HG03575 (cell line): ENCODE data around the gene LETM1.

ENCODE experiments used
- ATAC-seq: cut with Tn5 transposase; IDR thresholded peaks from one replicate; pipeline ENCODE4 v1.9.1; 2021; ENCODE audit not compliant: unreplicated experiment, insufficient number of reproducible peaks, low FRiP score; ENCODE audit errors: extremely low read depth

LETM1 gene

DNA sequence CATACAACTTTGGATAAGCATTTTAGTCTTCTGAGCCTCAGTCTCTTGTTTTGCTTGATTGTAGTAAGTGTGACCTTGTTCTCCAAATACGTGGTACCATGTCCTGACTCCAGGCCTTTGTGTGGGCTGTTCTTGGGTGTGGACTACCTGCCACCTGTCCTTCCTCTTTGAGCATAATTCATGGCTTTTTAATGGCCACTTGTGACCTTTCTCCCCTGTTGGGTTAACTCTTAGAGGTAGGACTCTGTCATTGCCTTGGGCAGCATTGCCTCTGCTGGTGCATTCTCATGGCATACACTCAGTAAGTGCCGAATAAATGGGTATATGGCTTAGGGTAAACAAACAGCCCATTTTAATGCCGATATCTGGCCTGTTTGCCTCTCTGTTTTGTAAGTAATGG lies 18.2 kb upstream of the LETM1 start:
- ATAC-seq = no peak

DNA sequence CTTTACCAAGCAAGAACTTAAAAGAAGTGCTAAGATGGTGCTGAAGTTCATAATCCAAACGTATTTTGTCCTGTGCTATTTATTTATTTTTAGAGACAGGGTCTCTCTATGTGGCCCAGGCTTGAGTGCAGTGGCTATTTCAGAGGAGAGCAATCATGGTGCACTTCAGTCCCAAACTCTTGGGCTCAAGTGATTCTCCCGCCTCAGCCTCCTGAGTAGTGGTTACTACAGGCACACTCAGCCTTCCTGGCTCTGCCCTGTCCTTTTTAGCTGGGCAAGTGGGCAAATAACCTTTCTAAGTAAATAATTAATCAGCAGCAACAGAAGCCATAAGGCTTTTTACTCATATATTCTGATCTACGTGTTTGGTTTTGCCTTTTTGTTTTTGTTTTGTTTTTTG lies 17.8 kb upstream of the LETM1 start:
- no peak for ATAC-seq

DNA sequence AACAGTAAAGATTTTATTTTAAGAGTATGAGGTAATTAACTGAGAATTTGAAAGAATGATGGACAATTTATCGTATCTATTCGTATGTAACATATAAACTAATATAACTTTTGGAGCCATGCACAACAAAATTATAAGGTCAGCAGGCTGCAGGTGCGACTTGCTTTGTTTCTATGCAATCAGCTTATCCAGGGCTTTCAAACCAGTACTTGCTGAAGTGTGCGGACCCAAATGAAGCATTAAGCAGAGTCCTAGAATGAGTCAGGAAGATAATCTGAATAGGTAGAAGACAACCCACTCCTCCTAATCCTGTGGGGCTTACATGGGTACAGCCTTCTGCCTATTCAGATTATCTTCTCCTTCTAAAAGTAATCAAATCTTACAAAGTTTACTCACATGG lies 17.3 kb upstream of the LETM1 start:
- ATAC-seq = no peak

DNA sequence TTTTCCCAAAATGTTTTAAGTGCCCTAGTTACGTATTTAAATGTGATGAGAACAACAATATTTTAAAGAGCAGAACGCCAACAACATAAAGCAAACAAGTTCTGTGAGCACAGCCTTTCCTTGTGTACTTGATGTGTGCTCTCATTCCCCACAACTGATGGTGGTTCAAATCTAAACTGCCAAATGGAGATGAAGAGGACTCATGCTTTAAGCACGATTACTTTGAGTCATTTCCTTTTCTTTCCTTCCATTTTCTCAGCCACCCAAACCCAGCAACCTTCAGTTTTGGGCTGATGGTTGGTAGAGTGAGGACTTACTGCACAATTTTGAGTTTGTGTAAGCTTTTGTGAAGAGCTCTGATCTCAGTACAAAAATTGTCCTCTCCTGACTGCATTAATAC lies 16.9 kb upstream of the LETM1 start:
- no peak for ATAC-seq

DNA sequence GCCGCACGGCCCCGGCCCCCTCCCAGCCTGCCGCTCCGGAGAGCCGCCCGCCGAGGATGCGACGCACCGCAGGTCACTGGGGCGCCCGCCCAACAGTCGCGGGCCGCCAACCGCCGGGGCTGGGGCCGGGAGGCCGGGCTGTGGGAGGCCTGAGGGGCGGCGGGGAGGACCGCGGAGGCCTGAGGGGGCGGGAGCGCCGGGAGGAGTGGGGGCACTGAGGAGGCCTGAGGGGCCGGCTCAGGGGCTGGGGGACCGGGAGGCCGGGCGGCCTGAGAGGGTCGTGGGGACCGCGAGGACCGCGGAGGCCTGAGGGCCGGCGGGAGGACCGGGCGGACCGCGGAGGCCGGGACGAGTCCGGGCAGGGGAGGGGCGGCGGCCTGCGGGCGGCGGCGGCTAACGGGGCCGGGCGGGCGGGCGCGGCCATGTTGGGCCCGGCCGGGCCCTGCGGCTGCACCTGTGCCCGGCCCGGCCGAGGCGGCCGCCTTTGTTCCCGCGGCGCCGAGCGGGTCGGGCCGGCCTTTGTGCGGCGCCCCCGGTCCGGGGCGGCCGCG lies 15.6 kb upstream of the LETM1 start:
- no peak for ATAC-seq

DNA sequence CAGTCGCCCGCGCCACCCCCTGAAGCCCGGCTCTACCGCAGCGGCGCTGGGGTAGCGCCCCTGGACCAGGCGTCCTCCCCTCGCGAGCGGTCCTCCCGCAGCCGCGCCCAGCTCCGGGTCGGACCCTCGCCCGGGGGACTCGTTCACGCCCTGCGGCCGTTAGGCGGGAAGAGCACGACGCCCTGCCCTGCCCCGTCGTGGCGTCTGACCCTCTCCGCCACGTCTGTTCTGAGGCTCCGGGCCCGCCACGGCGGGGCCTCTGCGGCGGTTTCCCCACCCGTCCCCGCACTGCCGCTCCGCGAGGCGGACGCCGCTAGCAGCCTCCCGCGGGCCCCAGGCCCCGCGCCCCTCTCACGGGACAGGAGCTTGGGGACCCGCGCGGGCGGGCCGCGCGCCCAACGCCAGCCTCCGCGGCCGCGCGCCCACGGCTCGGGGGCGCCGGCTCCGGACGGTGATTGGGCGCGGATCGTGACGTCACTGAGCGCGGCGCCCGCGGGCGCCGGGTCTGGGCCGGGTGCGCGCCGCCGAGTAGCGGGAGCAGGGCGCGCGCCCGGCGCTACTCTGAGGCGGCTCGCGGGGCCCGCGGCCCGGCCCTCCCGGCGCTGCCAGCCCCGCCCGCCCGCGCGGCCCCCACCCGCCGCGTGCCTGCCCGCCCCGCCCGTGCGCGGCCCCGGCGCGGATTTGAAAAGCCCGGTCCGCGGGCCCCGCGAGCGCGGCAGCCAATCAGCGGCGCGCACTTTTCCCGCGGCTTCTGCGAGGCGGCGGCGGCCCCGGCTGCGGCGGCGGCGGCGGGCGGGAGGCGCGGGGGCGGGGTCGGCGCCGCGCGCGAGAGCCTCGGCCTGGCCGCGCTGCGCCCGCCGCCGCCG lies 14.9 kb upstream of the LETM1 start, which contains the start of gene NSD2:
Gene NSD2, plus strand, starts transcription at position 816 of the 866 bp plus-strand sequence. CDS start 29,262 bp downstream, outside the sequence.
- no peak for ATAC-seq

DNA sequence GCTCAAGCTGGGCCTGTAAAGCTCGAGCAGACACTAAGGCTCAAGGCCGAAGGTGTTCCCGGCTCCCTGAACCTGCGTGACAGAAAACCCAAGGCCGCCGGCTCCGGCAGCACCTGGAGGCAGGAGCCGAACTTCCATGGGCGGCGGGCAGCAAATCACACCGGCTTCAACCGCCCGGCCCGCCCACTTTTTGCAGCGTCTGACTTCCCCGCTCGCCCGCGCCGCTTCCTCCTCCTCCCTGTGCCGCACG lies 14.3 kb upstream of the LETM1 start:
- ATAC-seq = no peak

DNA sequence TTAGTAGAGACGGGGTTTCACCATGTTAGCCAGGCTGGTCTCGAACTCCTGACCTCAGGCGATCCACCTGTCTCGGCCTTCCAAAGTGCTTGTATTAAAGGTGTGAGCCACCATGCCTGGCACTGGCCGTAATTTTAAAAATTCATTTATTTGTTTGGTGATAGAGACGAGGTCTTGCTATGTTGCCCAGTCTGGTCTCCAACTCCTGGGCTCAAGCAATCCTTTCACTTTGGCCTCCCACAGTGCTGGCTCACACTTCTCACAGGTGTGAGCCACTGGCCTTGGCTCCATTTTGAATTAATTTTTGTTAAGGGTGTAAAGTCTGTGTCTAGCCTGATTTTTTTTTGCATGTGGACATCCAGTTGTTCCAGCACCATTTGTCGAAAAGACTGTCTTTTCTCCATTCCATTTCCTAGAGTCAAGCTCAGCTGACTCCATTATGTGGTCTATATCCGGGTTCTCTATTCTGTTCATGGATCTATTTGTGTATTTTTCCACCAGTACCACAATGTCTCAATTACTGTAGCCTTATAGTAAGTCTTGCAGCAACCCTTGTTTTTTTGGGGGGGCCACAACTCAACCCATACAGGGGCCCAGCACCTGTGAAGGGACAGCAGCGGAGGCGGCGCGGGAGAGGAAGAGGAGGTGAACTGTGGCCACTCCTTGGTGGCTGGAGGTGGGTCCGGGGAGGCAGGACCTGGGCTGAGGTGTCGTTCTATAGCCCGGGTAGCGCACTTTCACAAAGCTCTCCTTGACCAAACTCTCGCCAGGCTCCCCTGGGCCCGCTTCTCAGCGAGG lies 13.8 kb upstream of the LETM1 start:
- ATAC-seq = no peak

DNA sequence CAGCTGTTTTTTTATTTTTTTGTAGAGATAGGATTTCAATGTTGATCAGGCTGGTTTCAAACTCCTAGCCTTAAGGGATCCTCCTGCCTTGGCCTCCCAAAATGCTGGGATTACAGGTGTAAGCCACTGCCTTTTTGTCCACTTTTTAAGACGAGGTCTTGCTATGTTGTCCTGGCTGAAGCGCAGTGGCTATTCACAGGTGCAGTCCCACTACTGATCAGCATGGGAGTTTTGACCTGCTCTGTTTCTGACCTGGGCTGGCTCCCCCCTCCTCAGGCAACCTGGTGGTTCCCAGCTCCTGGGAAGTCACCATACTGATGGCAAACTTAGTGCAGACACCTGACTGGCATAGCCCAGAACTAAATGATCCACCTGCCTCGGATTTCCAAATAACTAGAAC lies 13.0 kb upstream of the LETM1 start:
- no peak for ATAC-seq

DNA sequence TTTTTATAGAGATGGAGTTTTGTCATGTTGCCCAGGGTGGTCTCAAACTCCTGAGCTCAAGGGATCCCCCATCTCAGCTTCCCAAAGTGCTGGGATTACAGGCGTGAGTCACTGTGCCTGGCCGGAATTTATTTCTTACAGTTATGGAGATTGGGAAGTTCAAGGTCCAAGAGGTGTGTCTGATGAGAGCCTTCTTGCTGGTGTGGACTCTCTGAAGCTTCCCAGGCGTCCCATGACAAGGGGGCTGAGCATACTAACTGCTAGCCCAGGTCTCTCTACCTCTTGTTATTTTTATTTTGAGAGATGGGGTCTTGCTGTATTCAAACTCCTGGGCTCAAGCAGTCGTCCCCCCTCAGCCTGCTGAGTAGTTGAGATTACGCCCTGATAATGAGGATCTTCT lies 12.3 kb upstream of the LETM1 start:
- ATAC-seq = no peak

DNA sequence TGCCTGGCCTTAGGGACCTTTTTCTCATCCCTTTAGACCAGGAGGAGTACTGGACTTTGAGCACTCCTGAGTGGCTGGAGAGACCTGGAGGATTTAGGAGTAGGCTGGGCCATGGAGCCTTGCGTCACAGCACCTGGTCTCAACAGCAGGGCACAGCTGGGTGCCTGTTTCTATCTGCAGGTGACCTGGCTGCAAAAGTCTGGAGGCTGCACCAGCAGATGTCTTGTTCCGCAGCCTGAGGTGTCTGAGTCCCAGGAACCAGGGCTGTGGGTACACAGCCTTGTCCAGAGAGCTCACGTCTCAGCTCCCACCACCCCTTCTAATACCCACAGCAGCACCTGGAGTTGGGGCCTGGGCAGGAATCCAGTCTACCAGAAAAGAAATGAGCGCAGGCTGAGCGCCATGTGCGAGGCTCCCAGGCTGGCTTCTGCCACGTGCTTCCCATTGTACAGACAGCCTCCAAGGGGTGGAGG lies 10.3 kb upstream of the LETM1 start:
- ATAC-seq = no peak

DNA sequence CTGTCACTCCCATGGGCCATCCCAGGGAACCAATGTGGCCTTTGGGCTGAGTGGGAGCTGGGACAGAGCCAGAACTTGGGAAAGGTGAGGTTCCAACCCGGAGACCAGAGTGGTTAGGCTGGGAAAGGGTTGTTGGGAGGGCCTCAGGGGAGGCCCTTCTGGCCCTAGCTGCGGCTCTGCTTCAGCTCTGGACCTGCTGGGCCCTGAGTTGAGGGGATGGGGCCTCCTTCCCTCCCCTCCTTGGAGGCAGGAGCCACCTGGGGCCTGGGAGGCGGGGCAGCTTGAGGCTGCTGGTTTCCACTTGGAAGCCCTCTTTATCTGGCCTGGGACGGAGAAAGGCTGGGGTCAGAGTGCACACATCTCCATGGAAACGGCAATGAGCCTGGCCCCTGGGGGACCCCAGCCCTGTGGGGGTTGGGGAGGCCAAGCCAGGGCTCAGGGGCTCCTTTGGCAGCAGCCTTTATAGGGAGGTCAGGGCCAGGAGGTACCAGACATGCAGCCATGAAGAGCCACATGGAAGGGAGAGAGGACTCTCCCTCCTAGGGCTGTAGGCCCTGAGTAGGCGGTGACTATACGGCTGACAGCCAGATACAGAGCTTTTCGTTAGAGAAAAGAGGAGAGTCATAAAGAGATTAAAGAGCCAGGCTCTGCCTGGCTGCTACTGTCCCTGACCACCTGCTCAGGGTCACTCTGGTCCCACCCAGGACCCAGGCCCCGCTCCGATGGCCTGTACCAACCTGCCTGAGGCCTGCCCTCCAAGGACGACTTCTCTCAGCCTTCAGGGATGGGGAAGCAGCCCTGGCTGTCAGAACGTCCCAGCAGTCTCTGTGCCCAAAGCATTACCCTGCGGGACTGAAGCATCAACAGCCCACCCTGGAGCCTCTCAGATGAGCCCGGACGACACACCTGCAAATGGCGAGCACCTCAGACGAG lies 8.4 kb upstream of the LETM1 start:
- ATAC-seq = no peak

DNA sequence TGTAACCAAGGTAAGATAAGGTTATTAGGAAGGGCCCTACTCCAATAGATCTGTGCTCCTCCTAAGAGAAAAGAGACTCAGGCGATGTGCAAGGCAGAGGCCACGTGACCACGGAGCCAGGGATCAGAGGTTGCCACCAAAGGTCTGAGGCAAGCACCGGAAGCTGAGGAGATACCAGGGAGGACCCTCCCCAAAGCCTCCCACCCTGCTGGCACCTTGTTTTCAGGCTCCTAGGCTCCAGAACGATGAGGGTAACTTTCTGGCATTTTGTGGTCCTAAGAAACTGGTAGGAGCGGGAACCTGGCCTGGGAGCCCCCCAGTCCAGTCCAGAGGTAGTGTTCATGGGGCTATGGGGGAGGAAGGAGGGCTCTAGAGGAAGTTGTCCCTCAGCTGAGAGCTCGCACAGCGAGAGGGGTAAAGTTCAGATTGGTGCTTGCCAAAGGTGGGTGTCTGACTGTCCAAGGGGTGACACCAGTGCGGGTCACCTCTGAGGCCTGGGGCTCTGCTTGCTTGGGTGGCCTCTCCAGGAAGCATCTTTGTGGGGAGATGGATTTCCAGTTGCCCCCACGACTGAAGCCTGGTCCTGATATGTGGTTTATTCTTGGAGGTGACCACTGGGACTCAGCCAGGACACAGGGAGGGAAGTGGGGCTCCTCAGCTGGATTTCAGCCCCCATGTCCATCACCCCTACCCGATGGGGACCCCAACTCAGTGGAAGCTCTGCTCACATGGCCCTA lies 7.5 kb upstream of the LETM1 start:
- no peak for ATAC-seq

DNA sequence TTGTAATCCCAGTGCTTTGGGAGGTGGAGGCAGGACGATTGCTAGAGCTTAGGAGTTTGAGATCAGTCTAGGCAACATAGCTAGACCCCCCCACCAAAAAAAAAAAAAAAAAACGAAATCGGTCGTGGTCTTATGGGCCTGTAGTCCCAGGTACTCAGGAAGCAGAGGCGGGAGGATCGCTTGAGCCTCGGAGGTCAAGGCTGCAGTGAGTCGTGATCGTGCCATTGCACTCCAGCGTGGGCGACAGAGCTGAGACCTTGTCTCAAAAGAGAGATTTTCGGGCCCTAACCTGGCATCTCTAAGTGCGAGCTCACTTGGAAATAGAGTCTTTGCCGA lies 7.0 kb upstream of the LETM1 start:
- ATAC-seq = no peak

DNA sequence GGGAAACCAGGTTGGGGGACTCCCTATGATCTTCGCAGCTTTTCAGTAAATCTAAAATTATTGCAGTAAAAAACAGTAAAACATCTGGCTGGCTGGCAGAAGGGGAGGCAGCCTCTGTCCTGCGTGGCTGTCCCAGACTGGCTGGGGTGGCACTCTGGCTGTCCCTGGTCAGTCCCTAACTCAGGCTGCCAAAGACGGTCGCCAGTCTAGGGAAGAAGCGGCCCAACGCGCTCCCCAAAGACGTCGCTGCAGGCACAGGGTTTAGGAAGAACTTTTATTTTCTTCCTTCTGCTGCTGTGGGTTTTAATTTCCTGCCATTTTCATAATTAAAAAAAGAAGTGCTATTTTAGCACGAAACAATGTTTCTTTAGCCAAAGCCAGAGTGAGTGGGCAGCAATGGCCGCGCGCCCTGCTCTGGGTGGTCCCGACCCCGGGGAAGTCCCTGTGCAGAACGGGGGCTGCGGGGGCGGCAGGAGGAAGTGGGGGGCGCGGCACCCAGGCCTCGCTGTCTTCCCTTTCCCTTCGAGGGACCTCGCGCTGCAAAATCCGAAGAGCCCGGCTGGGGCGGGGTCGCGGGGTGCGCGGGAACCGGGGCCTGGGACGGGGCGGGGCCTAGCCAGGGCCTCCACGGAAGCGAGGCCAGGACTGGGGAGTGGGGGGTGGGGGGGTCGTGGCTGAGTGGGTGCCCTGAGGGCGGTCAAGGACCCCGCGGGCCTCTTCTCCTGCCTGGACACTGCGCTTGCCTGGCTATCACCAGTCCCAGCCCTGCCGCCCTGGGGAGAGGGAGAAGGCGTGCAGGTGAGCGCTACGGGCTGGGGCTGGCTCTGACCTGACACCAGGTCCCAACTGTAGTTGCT lies 6.3 kb upstream of the LETM1 start:
- no peak for ATAC-seq

DNA sequence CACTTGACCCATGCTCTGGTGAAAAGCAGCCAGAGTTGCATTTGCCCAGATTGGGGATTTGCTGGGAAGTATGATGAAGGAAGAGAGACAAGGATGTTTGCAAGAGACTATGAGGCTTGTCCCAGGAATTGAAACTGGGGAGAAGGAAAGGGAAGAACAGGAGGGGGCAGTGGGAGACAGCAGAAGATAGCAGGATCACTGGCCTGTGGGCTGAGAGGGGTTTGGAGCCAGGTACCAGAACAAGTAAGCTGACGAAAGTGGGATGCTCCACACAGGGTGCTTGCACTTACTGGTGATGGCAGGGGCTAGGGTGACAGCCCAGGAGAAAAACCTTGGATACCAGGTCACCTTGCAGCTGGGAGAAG lies 3.4 kb upstream of the LETM1 start:
- no peak for ATAC-seq

DNA sequence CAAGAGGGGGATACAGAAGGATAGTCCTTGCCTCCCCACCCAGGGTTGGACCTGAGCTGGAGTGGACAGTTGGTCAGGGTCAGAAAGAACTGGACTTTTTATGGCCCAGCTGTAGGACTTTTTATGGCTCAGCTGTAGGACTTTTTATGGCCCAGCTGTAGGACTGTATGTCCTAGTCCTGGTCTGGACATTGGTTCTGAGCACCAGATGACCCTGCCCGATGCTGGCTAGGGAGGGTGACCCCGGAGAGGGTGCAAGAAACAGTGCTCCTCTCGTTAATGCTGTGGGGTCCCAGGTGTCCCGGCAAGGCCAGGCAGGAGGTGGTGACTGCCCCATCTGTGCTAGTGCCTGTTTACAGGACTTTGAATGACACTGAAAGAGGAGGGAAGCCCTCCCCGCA lies 2.0 kb upstream of the LETM1 start:
- no peak for ATAC-seq
